ENCODE results near the gene FRMD5. TPM values are rescaled to one million over a fixed set of nuclear protein-coding genes. Genes with fewer than 3 reads are reported as not detected.

Gene FRMD5
- polyA plus RNA-seq, 2 of the 4 experiments (the other 2 are of a cell fraction) = 2.5 to 3.6 TPM

GRCh38 chr15:43871835-43872234 is 323.2 kb downstream of the FRMD5 start:
- Histone ChIP-seq H3K27ac (no peak overlapping the region), H3K9me3 (no peaks in the 10 kb centered on the region), H3K4me3 (no peak overlapping the region), H3K4me2 (no peak overlapping the region), H3K4me1 (no peaks in the 10 kb centered on the region)
- DNase-seq (ENCODE audit: low read depth in 1 of 2, low spot score in 1 of 2) = no peak
- no peak for FAIRE-seq
- CTCF ChIA-PET = interaction anchor here (0.7 to 2.0 kb wide), 20 partner anchors 9 to 632 kb away, joined by 3 to 10 read pairs (median 3); no protein-coding TSS in a partner anchor
- WGBS (ENCODE audit: missing lambda C conversion rate) = 86% methylated on average over 2 of the region's 2 CpGs
- TF ChIP-seq SMC3 (IDR thresholded peaks at IDR 0.05) = no peak
- TF ChIP-seq EHMT2 (IDR thresholded peaks at IDR 0.05; ENCODE audit: low read depth) = no peak
- no peak for TF ChIP-seq REST (IDR thresholded peaks at IDR 0.05)
- no peak for TF ChIP-seq HOXA7 (CRISPR knock-in tag; IDR thresholded peaks at IDR 0.05)
- no peak for TF ChIP-seq CBX8 (IDR thresholded peaks at IDR 0.05)
- TF ChIP-seq CHD4 (IDR thresholded peaks at IDR 0.05; ENCODE audit: borderline replicate concordance) = no peak
- no peak for TF ChIP-seq NR3C1 (IDR thresholded peaks at IDR 0.05)
- TF ChIP-seq CTCF (IDR thresholded peaks at IDR 0.05) = no peak
- no peak for TF ChIP-seq HOXB5 (CRISPR knock-in tag; IDR thresholded peaks at IDR 0.05)
- no peak for TF ChIP-seq MAFK (IDR thresholded peaks at IDR 0.05; ENCODE audit: partially characterized antibody)
- no peak for TF ChIP-seq FOSB (CRISPR knock-in tag; IDR thresholded peaks at IDR 0.05)
- no peak for TF ChIP-seq ZFP36 (IDR thresholded peaks at IDR 0.05; ENCODE audit: borderline replicate concordance, partially characterized antibody)
- TF ChIP-seq PBX3 (IDR thresholded peaks at IDR 0.05) = no peak
- no peak for TF ChIP-seq NFE2L2 (conservative IDR thresholded peaks at IDR 0.05; ENCODE audit: low read length)
- no peak for TF ChIP-seq FOXS1 (CRISPR knock-in tag; IDR thresholded peaks at IDR 0.05)
- no peak for TF ChIP-seq HDAC2 (IDR thresholded peaks at IDR 0.05)
- TF ChIP-seq JUN (IDR thresholded peaks at IDR 0.05) = no peak
- TF ChIP-seq TFCP2L1 (CRISPR knock-in tag; IDR thresholded peaks at IDR 0.05) = no peak
- no peak for TF ChIP-seq BHLHE40 (IDR thresholded peaks at IDR 0.05; ENCODE audit: low read depth, low read length)
- TF ChIP-seq HOXB13 (CRISPR knock-in tag; IDR thresholded peaks at IDR 0.05; ENCODE audit: low read depth) = no peak
- POLR2A ChIA-PET = no interaction called here
- no peak for ATAC-seq

GRCh38 chr15:43868406-43868805 is 326.7 kb downstream of the FRMD5 start:
- Histone ChIP-seq H3K27ac (no peak overlapping the region), H3K4me1 (no peaks in the 10 kb centered on the region), H3K4me2 (no peak overlapping the region), H3K4me3 (no peak overlapping the region), H3K9me3 (no peaks in the 10 kb centered on the region)
- ATAC-seq = no peak
- no peak for DNase-seq (ENCODE audit: low read depth in 1 of 2, low spot score in 1 of 2)
- no peak for FAIRE-seq
- POLR2A ChIA-PET = no interaction called here
- no peak for TF ChIP-seq HDAC2 (IDR thresholded peaks at IDR 0.05)
- no peak for TF ChIP-seq RNF2 (IDR thresholded peaks at IDR 0.05; ENCODE audit: borderline replicate concordance, low read depth)
- no peak for TF ChIP-seq MAFK (IDR thresholded peaks at IDR 0.05; ENCODE audit: partially characterized antibody)
- TF ChIP-seq GATA3 (IDR thresholded peaks at IDR 0.05; ENCODE audit: borderline replicate concordance) = no peak
- TF ChIP-seq PHF8 (IDR thresholded peaks at IDR 0.05; ENCODE audit: borderline replicate concordance, low read depth) = no peak
- TF ChIP-seq BCL3 (IDR thresholded peaks at IDR 0.05) = no peak
- no peak for TF ChIP-seq RCOR1 (IDR thresholded peaks at IDR 0.05; ENCODE audit: low read depth, low read length)
- no peak for TF ChIP-seq NR3C1 (IDR thresholded peaks at IDR 0.05)
- TF ChIP-seq NPAS2 (CRISPR knock-in tag; IDR thresholded peaks at IDR 0.05; ENCODE audit: borderline replicate concordance) = no peak
- no peak for TF ChIP-seq ESRRA (IDR thresholded peaks at IDR 0.05; ENCODE audit: borderline replicate concordance, low read length)
- TF ChIP-seq EP300 (IDR thresholded peaks at IDR 0.05) = no peak
- TF ChIP-seq NFE2L2 (conservative IDR thresholded peaks at IDR 0.05; ENCODE audit: low read length) = no peak
- TF ChIP-seq EHMT2 (IDR thresholded peaks at IDR 0.05; ENCODE audit: low read depth) = no peak
- no peak for TF ChIP-seq CBX8 (IDR thresholded peaks at IDR 0.05)
- CTCF ChIA-PET = interaction anchor here (1.2 kb wide), 1 partner anchor 526 kb away, joined by 3 read pairs; no protein-coding TSS in a partner anchor
- WGBS (ENCODE audit: missing lambda C conversion rate) = 83% methylated on average over 2 of the region's 2 CpGs
